CMK (cell line): ENCODE results near the gene SLITRK6.
"Not testable (repeated sequence)": the region's sequence is repeated elsewhere in the genome, so short reads cannot be mapped to it uniquely, and the experiment has no call there.

Source experiments
- DNase-seq: peaks from one replicate; pipeline ENCODE4 v3.0.0-alpha.2; 2010; ENCODE audit warnings: low read depth

Gene SLITRK6, protein sequence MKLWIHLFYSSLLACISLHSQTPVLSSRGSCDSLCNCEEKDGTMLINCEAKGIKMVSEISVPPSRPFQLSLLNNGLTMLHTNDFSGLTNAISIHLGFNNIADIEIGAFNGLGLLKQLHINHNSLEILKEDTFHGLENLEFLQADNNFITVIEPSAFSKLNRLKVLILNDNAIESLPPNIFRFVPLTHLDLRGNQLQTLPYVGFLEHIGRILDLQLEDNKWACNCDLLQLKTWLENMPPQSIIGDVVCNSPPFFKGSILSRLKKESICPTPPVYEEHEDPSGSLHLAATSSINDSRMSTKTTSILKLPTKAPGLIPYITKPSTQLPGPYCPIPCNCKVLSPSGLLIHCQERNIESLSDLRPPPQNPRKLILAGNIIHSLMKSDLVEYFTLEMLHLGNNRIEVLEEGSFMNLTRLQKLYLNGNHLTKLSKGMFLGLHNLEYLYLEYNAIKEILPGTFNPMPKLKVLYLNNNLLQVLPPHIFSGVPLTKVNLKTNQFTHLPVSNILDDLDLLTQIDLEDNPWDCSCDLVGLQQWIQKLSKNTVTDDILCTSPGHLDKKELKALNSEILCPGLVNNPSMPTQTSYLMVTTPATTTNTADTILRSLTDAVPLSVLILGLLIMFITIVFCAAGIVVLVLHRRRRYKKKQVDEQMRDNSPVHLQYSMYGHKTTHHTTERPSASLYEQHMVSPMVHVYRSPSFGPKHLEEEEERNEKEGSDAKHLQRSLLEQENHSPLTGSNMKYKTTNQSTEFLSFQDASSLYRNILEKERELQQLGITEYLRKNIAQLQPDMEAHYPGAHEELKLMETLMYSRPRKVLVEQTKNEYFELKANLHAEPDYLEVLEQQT

DNA sequence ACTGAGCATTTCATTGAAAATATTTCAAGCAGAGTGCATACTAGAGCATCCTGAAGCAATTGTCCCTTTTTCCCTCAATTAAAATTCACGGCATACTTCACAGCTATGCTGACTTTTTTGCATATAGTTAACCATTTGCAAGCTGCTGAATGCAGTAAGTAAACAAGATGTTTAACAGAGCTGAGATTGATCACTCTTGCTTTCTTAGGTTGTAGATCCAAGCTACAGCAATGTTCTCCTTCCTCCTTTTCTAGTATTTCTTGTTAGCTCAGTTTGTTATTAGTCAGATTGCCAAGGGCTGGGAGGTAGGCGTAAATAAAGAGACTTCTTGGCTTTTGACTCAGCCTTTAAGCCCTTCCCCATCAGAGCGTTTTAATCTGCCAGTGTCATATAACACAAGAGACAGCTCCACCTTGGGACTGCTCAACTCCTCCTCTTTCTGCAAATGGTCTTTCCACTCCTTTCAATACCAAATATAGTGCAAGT lies at the start of gene SLITRK6:
Gene SLITRK6 (minus strand): TSS at position 323 of the 486 bp plus-strand sequence. CDS start 2,911 bp downstream, outside the sequence.
- DNase-seq, result peak; percentile 20

DNA sequence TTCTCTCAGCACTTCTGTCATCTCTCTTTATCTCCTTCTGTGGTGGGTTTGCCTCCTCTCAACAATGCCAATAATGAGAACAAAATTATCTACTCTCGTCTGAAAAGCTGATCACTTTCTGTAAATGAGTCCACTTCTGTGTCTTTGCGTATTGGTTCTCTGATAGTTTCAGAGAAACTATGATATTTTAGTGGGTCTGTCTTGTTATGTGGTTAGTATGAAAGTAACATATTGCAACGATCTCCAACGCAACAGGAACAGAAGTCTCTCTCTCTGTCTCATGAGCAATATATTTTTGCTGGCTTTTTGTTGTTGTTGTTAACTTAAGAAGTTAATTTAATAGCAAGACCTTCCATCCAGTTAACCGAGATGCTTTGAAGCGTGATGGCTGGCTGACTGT lies 47.8 kb upstream of the SLITRK6 start:
- no peak for DNase-seq

DNA sequence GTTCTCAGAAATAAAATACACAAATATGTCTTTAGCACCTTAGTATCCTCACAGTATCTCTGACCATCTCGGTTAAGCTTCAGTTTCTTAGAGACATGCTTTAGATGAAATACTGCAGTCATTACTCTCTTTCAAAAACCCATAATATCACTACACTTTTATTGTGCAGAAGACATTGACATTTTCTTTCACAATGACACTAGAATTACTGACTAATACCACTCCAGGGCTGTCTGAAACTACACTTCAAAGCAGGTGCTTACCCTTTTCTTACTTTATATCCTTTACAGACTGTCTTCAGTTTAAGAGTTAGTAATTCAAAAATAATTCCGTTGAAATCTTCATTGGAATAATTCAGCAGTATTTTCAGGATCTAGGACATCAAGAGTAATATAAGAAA lies 42.2 kb upstream of the SLITRK6 start:
- no peak for DNase-seq

GRCh38 chr13:85833921-85834320 lies 34.7 kb upstream of the SLITRK6 start:
- DNase-seq, result no peak

DNA sequence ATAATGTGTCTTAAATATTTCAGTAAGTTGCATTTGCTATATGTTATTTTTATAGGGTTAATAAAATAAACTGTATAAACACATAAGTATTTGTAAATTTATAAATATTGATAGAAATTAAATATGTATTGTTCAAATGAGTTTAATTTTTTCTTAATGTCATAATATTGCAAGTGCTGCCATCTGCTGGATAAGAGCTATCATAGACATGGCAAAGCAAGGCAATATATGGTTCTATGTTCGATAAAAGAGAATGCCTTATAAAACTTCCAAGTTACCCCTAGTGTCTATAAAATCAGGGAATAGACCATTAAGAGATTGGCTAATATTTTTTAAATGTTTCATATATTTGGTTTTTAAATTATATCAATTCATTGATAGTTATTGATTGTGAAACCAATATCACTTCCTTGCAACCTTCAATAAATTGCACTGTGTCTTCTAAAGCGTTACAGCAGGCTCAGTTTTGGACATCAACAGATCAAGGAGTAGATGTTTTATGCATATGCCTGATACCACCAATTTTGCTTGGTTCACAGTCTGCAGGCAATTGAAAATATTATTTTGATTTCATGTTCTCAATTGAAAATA lies 29.0 kb upstream of the SLITRK6 start:
- no peak for DNase-seq

DNA sequence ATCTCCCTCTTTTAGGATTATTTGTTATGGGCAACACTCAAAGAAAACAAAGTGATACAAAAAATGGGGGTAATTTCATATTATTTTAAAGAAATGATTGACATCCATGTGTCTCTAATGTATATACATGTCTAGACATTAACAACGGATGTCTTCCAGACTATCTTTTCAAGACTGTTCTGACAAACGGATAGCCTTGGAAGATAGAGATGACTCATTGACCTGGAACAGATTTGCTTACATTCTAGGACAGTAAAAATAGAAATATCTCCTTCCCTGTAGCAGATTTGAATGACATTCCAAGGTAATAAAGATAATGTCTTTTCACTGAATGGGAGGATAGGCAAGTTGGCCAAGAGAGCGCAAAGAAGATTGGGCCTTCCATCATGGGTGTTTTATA lies 26.2 kb upstream of the SLITRK6 start:
- DNase-seq, result no peak

DNA sequence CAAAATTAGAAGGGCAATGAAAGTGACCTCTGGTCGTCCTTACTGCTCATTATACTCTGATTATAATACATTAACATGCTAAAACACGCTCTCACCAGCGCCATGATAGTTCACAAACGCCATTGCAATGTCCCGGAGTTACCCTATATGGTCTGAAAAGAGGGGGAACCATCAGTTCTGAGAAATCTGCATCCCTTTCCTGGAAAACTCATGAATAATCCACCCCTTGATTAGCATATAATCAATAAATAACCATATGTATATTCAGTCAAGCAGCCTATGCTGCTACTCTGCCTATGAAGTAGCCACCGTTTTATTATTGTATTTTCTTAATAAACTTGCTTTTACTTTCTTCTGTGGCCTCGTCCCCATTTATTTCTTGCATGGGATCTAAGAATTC lies 24.6 kb upstream of the SLITRK6 start:
- no peak for DNase-seq

GRCh38 chr13:85819513-85819912 lies 20.3 kb upstream of the SLITRK6 start:
- no peak for DNase-seq

GRCh38 chr13:85816413-85816812 lies 17.2 kb upstream of the SLITRK6 start:
- DNase-seq, result no peak

- DNase-seq, result no peak
These were observed 13.1 kb upstream of the SLITRK6 start for GRCh38 chr13:85812282-85812681.

DNA sequence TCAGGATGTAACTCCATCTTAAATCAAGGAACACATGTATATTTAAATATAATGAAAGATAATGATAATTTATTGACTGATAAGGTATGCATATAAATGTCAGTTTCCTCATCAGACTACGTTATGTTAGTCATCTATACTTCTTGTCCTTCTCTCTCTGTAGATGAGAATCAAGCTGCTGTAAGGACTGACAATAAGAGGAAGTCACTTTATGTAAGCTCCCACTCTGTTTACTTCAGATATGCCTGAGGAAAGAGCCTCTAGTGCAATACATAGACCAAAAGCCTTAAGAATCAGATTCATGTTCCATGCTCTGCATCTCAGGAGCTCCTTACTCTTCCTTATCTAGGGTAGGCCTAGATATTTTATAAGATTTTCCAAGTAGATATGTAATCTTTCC lies 9.6 kb upstream of the SLITRK6 start:
- peak; percentile 21 for DNase-seq

DNA sequence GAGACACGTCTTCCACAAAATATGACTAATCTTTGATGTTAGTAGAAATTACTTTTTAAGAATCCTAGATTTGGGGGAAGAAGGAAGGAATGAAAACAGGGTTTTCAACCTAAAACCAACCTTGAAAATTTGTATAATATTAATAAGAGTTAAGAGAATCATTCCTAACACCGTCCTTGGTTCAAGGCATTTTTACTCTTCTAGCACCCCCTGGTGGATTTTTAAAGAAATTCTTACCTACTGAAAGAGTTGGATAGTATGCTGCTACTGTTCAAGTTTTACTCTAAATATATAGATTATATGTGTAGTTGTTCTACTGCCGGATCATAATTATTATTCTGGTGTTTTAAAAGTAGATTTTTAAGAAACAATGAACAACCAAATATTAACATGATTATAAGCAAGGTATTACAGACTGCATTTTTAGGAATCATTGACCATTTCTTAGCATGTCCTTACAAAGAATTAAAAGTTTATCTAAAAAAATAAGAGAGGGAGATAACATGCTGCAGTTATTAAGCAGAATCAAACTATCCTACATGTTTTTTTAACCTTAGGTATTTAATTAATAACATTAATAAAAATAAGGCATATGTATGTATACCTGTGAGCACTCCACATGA lies 7.4 kb upstream of the SLITRK6 start:
- peak; percentile 44 for DNase-seq

- DNase-seq, result no peak
These were observed 663 bp downstream of the SLITRK6 start for GRCh38 chr13:85798556-85798955.

DNA sequence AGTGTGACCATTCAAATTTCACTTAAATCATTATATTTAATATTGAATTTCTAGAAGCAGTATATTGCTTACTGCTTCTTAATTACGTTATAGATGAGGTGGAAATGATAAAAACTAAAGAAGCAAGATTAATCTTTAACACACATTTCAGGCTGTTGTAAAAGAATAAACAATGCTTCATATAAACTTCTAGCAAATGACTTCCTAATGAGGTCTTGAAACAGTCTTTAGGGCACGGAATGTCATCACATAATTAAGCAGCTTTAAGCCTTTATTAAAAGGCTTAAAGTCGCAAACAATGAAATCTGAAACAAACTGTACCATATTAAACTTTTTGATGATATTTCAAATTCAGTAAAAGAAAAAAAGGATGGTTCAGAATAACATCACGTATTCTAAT lies 1.9 kb downstream of the SLITRK6 start:
- no peak for DNase-seq

DNA sequence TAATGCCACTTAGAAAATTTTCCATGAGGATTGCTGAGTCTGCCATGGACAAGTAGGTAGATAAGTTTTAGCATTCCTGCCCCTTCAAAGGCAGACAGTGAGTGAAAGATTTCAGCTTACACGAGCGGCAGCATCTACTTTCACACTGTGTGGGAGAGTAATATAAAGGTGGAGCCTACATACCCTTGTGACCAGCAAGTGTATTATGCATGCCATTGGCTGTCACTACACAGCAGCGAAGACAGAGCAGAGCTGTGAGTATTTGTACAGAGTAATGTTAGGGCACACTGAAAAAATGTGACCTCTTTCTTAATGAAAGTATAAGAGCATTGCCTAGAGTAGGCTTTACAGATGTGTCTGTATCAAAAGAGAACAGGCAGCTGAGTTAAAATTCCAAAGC lies 14.0 kb downstream of the SLITRK6 start:
- no peak for DNase-seq

DNA sequence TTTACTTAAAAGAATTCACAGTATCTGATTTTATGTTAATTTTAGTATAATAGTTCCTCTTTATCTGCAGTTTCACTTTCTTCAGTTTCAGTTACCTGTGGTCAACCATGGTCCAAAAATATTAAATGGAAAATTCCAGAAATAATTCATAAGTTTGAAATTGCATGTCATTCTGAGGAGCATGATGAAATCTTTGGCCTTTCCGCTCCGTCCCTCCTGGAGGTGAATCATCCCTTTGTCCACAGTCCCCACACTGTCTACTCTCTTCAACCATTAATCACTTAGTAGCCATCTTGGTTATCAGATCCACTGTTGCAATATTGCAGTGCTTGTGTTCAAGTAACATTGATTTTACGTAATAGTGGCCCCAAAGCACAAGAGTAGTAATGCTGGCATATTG lies 26.9 kb downstream of the SLITRK6 start:
- no peak for DNase-seq

GRCh38 chr13:85771856-85772255 lies 27.4 kb downstream of the SLITRK6 start:
- no peak for DNase-seq

- DNase-seq, result no peak
These were observed 30.3 kb downstream of the SLITRK6 start for GRCh38 chr13:85768946-85769345.

- DNase-seq, result no peak
These were observed 44.1 kb downstream of the SLITRK6 start for GRCh38 chr13:85755123-85755522.

DNA sequence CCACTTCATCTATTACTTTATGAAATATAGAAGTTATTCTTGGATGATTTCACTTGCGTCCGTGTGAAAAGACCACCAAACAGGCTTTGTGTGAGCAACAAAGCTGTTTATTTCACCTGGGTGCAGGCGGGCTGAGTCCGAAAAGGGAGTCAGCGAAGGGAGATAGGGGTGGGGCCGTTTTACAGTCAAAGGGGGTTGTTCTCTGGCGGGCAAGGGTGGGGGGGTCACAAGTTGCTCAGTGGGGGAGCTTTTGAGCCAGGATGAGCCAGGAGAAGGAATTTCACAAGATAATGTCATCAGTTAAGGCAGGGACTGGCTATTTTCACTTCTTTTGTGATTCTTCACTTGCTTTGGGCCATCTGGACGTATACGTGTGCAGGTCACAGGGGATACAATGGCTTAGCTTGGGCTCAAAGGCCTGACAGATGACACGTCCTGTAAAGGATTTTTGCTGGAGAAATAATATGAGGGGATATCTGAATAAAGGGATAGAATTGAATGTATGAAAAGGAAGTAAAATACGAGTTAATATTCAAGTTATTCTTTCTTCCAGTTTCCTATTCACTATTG lies 55.9 kb downstream of the SLITRK6 start:
- not testable (repeated sequence) for DNase-seq
